Measurements from ENCODE around the gene PIAS4.

The PIAS4 gene

DNA sequence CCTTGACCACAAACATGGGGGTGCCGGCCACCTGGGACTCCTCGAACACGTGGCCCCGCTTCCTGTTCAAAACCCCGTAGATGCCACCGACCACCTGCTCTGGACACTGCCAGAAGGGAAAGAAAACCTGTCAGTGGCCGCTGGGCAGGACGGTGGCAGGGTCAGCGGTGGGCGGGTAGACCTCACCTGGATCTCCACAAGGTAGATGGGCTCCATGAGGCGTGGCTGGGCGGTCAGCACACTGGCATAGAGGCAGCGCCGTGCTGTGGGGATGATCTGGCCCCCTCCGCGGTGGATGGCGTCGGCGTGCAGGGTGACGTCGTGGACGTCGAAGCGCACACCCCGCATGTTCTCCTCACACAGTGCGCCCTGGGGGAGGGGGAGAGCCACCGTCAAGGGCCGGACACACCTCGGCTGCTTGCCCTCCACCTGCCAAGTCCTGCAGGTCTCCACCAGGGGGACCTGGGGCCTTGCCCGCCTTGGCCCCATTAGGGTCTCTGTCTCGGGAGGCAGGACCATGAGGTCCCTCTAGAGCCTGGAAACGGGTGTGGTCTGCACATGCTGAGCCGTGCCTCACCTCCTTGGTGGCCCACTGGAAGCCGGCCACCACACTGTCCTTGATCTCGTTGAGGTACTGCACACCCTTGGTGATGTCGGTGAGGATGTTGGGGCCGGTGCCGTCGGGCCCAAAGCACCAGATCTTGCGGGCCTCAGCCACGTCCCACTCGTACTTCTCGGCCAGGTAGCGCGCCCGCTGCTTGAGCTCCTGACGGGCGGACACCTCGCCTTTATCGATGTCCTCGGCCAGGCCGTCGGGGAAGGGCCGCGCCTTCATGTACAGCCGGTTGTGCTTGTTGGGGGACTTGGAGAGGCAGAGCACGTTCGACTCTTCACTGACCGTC lies 30.0 kb upstream of the PIAS4 start:
- peak; percentile 15 for DNase-seq

- DNase-seq = no peak
Observed at GRCh38 chr19:3978145-3978544, 29.4 kb upstream of the PIAS4 start.

DNA sequence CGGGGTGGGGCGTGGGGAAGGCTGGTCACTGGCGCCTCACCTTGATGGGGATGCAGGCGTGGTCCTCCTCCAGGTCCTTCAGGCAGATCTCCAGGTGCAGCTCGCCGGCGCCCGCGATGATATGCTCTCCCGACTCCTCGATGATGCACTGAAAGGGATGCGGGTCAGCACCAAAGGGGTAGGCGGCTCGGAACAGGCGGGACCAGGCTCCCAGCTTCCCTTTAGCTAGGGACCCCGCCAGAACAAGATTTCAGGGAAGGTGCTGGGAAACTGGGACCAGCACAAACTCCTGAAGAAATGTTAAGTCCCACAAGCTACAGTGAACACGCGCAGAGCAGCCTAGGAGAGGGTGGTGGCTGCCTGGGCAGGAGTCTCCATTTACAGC lies 28.3 kb upstream of the PIAS4 start:
- DNase-seq = peak; percentile 14

DNA sequence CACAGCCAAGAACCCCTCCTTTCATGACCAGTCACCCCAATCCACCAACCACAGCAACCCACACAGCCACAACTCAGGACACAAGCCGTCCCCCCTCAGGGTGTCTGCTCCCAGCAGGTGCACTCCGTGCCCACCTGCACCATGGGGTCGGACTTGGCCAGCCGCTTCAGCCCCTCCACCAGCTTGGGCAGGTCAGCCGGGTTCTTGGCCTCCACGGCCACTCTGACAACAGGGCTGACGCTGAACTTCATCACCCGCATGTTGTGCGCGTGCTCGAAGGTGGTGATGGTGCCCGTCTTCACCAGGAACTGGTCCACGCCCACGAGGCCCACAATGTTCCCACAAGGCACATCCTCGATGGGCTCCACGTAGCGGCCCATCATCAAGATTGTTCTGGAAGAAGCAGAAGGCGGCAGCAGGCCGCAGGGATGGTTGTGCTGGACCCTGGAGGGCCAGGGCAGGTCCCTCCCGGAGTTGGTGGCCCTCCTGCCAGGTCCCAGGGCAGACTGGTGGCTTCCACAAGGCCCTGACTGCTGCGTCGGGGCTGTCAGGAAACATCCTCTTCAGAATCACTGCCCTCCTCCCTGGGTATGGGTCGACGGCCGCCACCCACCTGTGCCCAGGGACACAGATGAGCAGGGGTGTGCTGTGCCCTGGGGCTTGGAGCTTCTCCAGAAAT lies 27.7 kb upstream of the PIAS4 start:
- DNase-seq = no peak

- DNase-seq = no peak
Observed at GRCh38 chr19:3980353-3981251, 26.9 kb upstream of the PIAS4 start.

DNA sequence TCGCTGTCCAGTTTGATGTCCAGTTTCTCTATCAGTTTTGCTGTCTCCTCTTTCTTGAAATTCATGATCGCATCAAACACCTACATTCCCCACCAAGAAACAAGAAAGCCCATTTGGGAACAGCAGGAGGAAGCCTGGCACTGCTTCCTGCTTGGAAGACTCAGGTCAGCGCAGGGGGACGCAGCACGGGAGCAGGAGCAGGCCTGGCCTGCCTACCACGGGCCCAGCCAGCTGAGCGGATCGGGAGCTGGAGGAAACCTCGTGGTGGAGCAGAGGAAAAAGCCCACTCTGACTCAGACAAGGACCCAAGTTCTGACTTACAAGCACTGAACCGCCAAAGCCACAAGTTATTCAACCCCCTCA lies 26.2 kb upstream of the PIAS4 start:
- no peak for DNase-seq

GRCh38 chr19:3981736-3982681 lies 25.5 kb upstream of the PIAS4 start:
- no peak for DNase-seq

DNA sequence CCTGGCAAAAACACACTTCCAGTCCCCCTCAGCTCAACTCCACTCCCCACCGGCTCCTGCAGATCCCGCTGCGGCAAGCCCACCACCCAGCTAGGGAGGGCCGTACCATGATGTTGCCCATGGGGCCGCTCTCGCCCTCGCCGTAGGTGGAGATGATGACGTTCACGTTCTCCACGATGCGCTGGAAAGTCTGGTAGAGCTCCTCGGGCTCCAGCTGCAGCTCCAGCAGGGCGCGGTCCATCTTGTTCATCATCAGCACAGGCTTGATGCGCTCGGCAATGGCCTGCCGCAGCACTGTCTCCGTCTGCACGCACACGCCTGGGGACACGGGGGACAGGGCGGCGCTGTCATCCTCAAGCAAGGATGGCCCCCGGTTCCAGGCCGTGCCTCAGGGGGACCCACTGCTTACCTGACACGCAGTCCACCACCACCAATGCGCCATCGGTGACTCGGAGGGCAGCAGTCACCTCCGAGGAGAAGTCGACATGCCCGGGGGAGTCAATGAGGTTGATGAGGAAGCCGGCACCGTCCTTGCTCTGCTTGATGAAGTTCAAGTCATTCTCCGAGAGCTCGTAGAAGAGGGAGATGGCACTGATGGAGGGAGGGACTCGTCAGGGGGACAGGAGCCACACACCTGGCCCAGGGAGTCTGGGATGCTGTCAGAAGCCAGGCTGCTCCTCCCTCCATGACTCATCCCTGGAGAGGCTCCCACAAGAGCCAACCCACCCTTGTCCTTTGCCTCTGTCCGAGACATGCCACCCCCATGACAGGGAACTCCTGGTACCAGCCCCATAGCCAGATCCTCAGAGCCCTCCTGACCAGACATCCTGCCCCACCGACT lies 24.6 kb upstream of the PIAS4 start:
- DNase-seq = no peak

- DNase-seq = no peak
Observed at GRCh38 chr19:3983542-3983914, 24.0 kb upstream of the PIAS4 start.

- no peak for DNase-seq
Observed at GRCh38 chr19:3983936-3984583, 23.5 kb upstream of the PIAS4 start.

DNA sequence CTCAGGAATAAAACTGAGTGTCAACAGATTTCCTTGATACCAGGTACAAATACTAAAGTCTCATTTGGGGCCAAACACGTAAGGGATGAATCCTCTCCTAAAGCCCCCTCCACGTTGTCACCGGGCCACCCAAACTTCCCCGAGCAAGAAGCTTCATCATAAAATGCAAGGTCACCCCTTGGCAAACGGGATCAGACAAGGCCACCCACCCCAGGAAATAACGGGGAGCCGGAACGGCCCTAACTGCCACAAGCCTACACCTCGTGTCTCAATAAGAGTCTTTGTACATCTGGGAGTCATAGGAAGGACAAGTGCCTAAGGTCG lies 23.0 kb upstream of the PIAS4 start:
- DNase-seq = no peak

GRCh38 chr19:3984908-3985642 lies 22.5 kb upstream of the PIAS4 start, which contains the start of gene EEF2:
TSS of gene EEF2 (minus strand) at chr19:3985463. CDS start at chr19:3985380, 83 bp downstream.
- DNase-seq = peak; percentile 88

GRCh38 chr19:3985643-3986259 lies 21.8 kb upstream of the PIAS4 start:
- DNase-seq = no peak

DNA sequence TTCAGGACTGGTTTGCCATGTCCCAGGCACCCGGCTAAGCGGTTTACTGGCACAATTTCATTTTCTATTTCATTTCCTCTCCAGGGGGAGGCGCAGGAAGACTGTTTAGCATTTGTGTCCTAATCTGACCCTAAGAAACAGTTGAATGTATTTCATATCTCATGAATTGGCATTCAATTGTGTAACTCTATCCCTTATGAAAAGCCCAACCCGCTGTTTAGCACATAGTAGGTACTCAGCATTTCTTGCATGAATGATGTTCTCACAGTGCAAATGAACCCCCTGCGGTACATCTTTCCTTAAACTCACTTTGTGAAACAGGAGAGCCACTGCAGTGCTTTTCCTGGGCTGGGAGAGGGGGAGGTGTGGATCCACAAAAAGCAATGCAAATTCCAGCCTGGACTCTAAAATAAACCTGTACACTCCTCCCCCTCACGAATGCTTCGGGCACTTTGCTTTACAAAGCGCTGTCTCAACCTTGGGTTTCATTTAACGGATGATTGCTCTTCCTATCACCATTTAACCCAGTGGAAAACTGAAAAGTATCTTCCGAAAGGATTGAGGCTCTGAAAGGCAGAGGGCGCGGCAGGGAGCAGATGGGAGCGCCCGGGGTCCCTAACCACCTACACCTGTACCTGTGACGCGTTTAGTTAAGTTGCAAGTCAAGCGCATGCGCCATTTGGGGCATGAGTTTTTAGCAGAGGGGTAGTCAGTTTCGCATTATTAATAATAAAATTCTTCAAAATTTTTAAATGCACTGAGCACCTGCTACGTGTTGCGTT lies 21.1 kb upstream of the PIAS4 start:
- peak; percentile 63 for DNase-seq

- peak; percentile 89 for DNase-seq
Observed at GRCh38 chr19:3987619-3988371, 19.7 kb upstream of the PIAS4 start.

- DNase-seq = no peak
Observed at GRCh38 chr19:3990815-3991117, 16.8 kb upstream of the PIAS4 start.

GRCh38 chr19:3995607-3996006 lies 11.9 kb upstream of the PIAS4 start:
- no peak for DNase-seq

Measured in activated naive CD4-positive, alpha-beta T cell treated with anti-CD3 and anti-CD28 coated beads, Interleukin-2, amount 50 U/mL, for 16 hours (primary cell).